Osteoblast (primary cell): ENCODE measurements around the gene DNAH9. TPM values are rescaled to one million over a fixed set of nuclear protein-coding genes. Genes with fewer than 3 reads are reported as not detected.

Experiments
- DNase-seq: peaks from one replicate; pipeline ENCODE4 v3.0.0; 2011; ENCODE audit warnings: low spot score, mixed read lengths; ENCODE audit not compliant: insufficient read length; ENCODE audit errors: missing footprints
- H2AFZ ChIP-seq: 2 replicates; pipeline ENCODE4 v1.6.0; 2011; ENCODE audit warnings: mild to moderate bottlenecking, low read length
- H3K27ac ChIP-seq: 2 replicates; pipeline ENCODE4 v1.5.1; 2011; ENCODE audit warnings: mild to moderate bottlenecking, low read depth, low read length, moderate library complexity
- H3K27me3 ChIP-seq: 2 replicates; pipeline ENCODE4 v1.6.0; 2012; ENCODE audit warnings: mild to moderate bottlenecking, control low read depth, inconsistent platforms, low read length, moderate library complexity; ENCODE audit not compliant: insufficient read depth
- H3K36me3 ChIP-seq: 2 replicates; pipeline ENCODE4 v1.5.1; 2011; ENCODE audit warnings: mild to moderate bottlenecking, low read length, control low read depth, moderate library complexity; ENCODE audit not compliant: insufficient read depth
- H3K4me1 ChIP-seq: 2 replicates; pipeline ENCODE4 v1.5.1; 2011; ENCODE audit warnings: mild to moderate bottlenecking, low read length, control low read depth, moderate library complexity; ENCODE audit not compliant: insufficient read depth
- H3K4me2 ChIP-seq: 2 replicates; pipeline ENCODE4 v1.6.0; 2011; ENCODE audit warnings: mild to moderate bottlenecking, low read length; ENCODE audit not compliant: insufficient read depth
- H3K4me3 ChIP-seq: fragments of 200-600 bp; sonication (generic); 3 replicates; pipeline ENCODE4 v1.5.1; 2012; ENCODE audit warnings: mild to moderate bottlenecking, low read length, inconsistent platforms; ENCODE audit not compliant: insufficient read depth
- H3K79me2 ChIP-seq: 2 replicates; pipeline ENCODE4 v1.6.0; 2012; ENCODE audit warnings: mild to moderate bottlenecking, low read length, control low read depth, inconsistent platforms; ENCODE audit not compliant: insufficient read depth
- H3K9me3 ChIP-seq: 2 replicates; pipeline ENCODE4 v1.5.1; 2011; ENCODE audit warnings: low read depth, low read length, control low read depth
- H4K20me1 ChIP-seq: 2 replicates; pipeline ENCODE4 v1.6.0; 2012; ENCODE audit warnings: mild to moderate bottlenecking, low read length, control low read depth; ENCODE audit not compliant: insufficient read depth
- CTCF ChIP-seq: IDR thresholded peaks from 2 replicates; pipeline ENCODE4 v1.5.1; 2011; ENCODE audit warnings: mild to moderate bottlenecking, low read depth, low read length, moderate library complexity; ENCODE audit errors: extremely low read depth
- total RNA-seq: library from RNA; depleted of rRNA; stranded (reverse); fragments of >200 nt; gene quantifications from 2 replicates; pipeline ENCODE4 v1.2.3, GENCODE V29; 2012

Gene DNAH9
- total RNA-seq, 1 donor: not detected

GRCh38 chr17:11990363-11990983, 392.2 kb downstream of the DNAH9 start:
- DNase-seq: no peak
- peaks cover 2% of the 10 kb centered on the region for H3K79me2 ChIP-seq
- no peak overlapping the region for H2AFZ ChIP-seq
- H4K20me1 ChIP-seq: peaks cover 5% of the 10 kb centered on the region
- no peak overlapping the region for H3K27ac ChIP-seq
- H3K9me3 ChIP-seq: no peaks in the 10 kb centered on the region
- H3K36me3 ChIP-seq: peaks cover 34% of the 10 kb centered on the region
- no peak for TF ChIP-seq CTCF
- no peak overlapping the region for H3K4me2 ChIP-seq
- H3K4me3 ChIP-seq: no peak overlapping the region
- no peaks in the 10 kb centered on the region for H3K27me3 ChIP-seq
- peaks cover 4% of the 10 kb centered on the region for H3K4me1 ChIP-seq

GRCh38 chr17:11991461-11991860, 393.2 kb downstream of the DNAH9 start:
- DNase-seq: no peak
- Histone ChIP-seq H4K20me1 (peaks cover 5% of the 10 kb centered on the region), H3K4me2 (no peak overlapping the region), H3K4me3 (no peak overlapping the region), H3K27ac (no peak overlapping the region), H3K27me3 (no peaks in the 10 kb centered on the region), H3K36me3 (peaks cover 32% of the 10 kb centered on the region), H3K79me2 (peaks cover 4% of the 10 kb centered on the region), H3K9me3 (no peaks in the 10 kb centered on the region), H2AFZ (no peak overlapping the region), H3K4me1 (peaks cover 11% of the 10 kb centered on the region)
- TF ChIP-seq CTCF: no peak

- Histone ChIP-seq H3K79me2 (peaks cover 9% of the 10 kb centered on the region), H2AFZ (peak overlapping the region; percentile 93), H3K4me1 (peaks cover 14% of the 10 kb centered on the region), H3K27me3 (no peaks in the 10 kb centered on the region), H4K20me1 (no peaks in the 10 kb centered on the region), H3K36me3 (peaks cover 9% of the 10 kb centered on the region), H3K4me3 (peak overlapping the region; percentile 95), H3K4me2 (peak overlapping the region; percentile 95), H3K27ac (peak overlapping the region; percentile 87), H3K9me3 (no peaks in the 10 kb centered on the region)
- peak; percentile 80 for DNase-seq
- TF ChIP-seq CTCF: no peak
These were observed 398.5 kb downstream of the DNAH9 start for GRCh38 chr17:11996722-11997146.

- peaks cover 14% of the 10 kb centered on the region for H3K4me1 ChIP-seq
- H3K27me3 ChIP-seq: no peaks in the 10 kb centered on the region
- peaks cover 9% of the 10 kb centered on the region for H3K79me2 ChIP-seq
- no peaks in the 10 kb centered on the region for H4K20me1 ChIP-seq
- peaks cover 4% of the 10 kb centered on the region for H3K36me3 ChIP-seq
- H3K9me3 ChIP-seq: no peaks in the 10 kb centered on the region
- peak within 1 kb of the TSS; percentile 95 for H3K4me3 ChIP-seq
- peak within 1 kb of the TSS; percentile 87 for H3K27ac ChIP-seq
- DNase-seq: peak; percentile 100
- H2AFZ ChIP-seq: peak within 1 kb of the TSS; percentile 100
- TF ChIP-seq CTCF: no peak
- H3K4me2 ChIP-seq: peak within 1 kb of the TSS; percentile 95
These were observed 399.1 kb downstream of the DNAH9 start, which contains the start of gene ZNF18 for GRCh38 chr17:11997147-11997971. Gene ZNF18 (minus strand): TSS chr17:11997475. CDS start chr17:11992829, 4,646 bp downstream.
